A549 (cell line): Measurements from ENCODE around the gene TTLL3. TPM values are rescaled to one million over a fixed set of nuclear protein-coding genes. Genes with fewer than 3 reads are reported as not detected.

Experiments
- ATAC-seq, 2 experiments: fragments of 200-7000 bp in 1 of 2; fragments of >200 bp in 1 of 2; cut with Nextera tagmentation in 1 of 2; cut with Tn5 transposase in 1 of 2; 3 replicates each; pipeline versions ENCODE4 v1.8.0 to v1.9.1; 2018 to 2020; ENCODE audit warnings: mild to moderate bottlenecking in 1 of 2, moderate library complexity in 1 of 2
- CTCF ChIA-PET: fragments of 300-600 bp; sonication (Branson Sonifier 250); formaldehyde crosslinking; extraction: SDS; loops from one replicate; lab custom pipeline; 2021; ENCODE audit warnings: antibody characterized with exemption, inconsistent platforms; lab: Yijun Ruan, JAX
- POLR2A ChIA-PET: fragments of 350-600 bp; formaldehyde crosslinking; extraction: SDS; loops from one replicate; lab custom pipeline; 2021; ENCODE audit warnings: antibody characterized with exemption, inconsistent platforms; lab: Yijun Ruan, JAX
- DNase-seq, 2 experiments: peaks; one replicate each; pipeline versions ENCODE4 v3.0.0 to v3.0.0-alpha.2; 2011 to 2016; ENCODE audit warnings: low read depth in 1 of 2, low spot score in 1 of 2
- FAIRE-seq: peaks from 2 replicates; lab custom pipeline; 2011; peaks lifted over from hg19 to GRCh38; lab: Jason Lieb, UNC
- H3K27ac ChIP-seq, 2 experiments: fragments of >200 bp; sonication (Bioruptor Twin); formaldehyde crosslinking; 3 replicates each; pipeline ENCODE4 v1.5.1; 2016 to 2017
- H3K4me1 ChIP-seq: fragments of >200 bp; sonication (Bioruptor Twin); formaldehyde crosslinking; 3 replicates; pipeline ENCODE4 v1.6.1; 2016
- H3K4me2 ChIP-seq: fragments of >200 bp; sonication (Bioruptor Twin); formaldehyde crosslinking; 3 replicates; pipeline ENCODE4 v1.6.1; 2016
- H3K4me3 ChIP-seq: fragments of >200 bp; sonication (Bioruptor Twin); formaldehyde crosslinking; 3 replicates; pipeline ENCODE4 v1.5.1; 2016
- H3K9me3 ChIP-seq: fragments of >200 bp; sonication (Bioruptor Twin); formaldehyde crosslinking; 3 replicates; pipeline ENCODE4 v1.6.1; 2016
- BHLHE40 ChIP-seq: IDR thresholded peaks from 2 replicates; pipeline ENCODE4 v1.6.1; 2012; ENCODE audit warnings: low read depth, low read length, inconsistent platforms
- CBX2 ChIP-seq: fragments of 200-600 bp; sonication (generic); IDR thresholded peaks from 2 replicates; pipeline ENCODE4 v1.6.1; 2016; ENCODE audit warnings: low read depth, mild to moderate bottlenecking, borderline replicate concordance
- CBX8 ChIP-seq: fragments of 200-600 bp; sonication (generic); IDR thresholded peaks from 2 replicates; pipeline ENCODE4 v1.6.1; 2016
- CHD4 ChIP-seq: fragments of 200-600 bp; sonication (generic); IDR thresholded peaks from 2 replicates; pipeline ENCODE4 v1.6.1; 2016; ENCODE audit warnings: antibody characterized with exemption, mild to moderate bottlenecking, borderline replicate concordance
- EHF ChIP-seq: fragments of 250-450 bp; sonication (Bioruptor Pico); IDR thresholded peaks from 2 replicates; pipeline ENCODE4 v1.5.0; 2020; ENCODE audit warnings: mild to moderate bottlenecking
- FOSL2 ChIP-seq, 2 experiments: fragments of 450-650 bp in 1 of 2; fragments of >200 bp in 1 of 2; sonication (Bioruptor Twin) in 1 of 2; formaldehyde crosslinking; IDR thresholded peaks; 2 replicates each; pipeline versions ENCODE4 v1.5.0 to v1.6.1; 2016 to 2020; ENCODE audit warnings: mild to moderate bottlenecking in 1 of 2, moderate library complexity in 1 of 2
- FOXS1 ChIP-seq: fragments of 250-450 bp; sonication (Bioruptor Pico); IDR thresholded peaks from 2 replicates; pipeline ENCODE4 v1.5.0; 2020; ENCODE audit warnings: mild to moderate bottlenecking, moderate library complexity
- GATA3 ChIP-seq: IDR thresholded peaks from 2 replicates; pipeline ENCODE4 v1.6.1; 2012; ENCODE audit warnings: borderline replicate concordance
- HOXB5 ChIP-seq: fragments of 250-450 bp; sonication (Bioruptor Pico); IDR thresholded peaks from 2 replicates; pipeline ENCODE4 v1.5.0; 2020; ENCODE audit warnings: mild to moderate bottlenecking, moderate library complexity
- JUN ChIP-seq, 2 experiments: fragments of >200 bp; sonication (Bioruptor Twin); formaldehyde crosslinking; IDR thresholded peaks; 2 replicates in 1 of 2; 3 replicates in 1 of 2; pipeline ENCODE4 v1.6.1; 2016 to 2017
- KDM1A ChIP-seq: fragments of 200-600 bp; sonication (generic); IDR thresholded peaks from 2 replicates; pipeline ENCODE4 v1.6.1; 2016; ENCODE audit warnings: low read depth, mild to moderate bottlenecking
- MAFK ChIP-seq: fragments of 450-650 bp; IDR thresholded peaks from 2 replicates; pipeline ENCODE4 v1.6.1; 2014; ENCODE audit not compliant: partially characterized antibody
- RARB ChIP-seq: fragments of 250-450 bp; sonication (Bioruptor Pico); IDR thresholded peaks from 2 replicates; pipeline ENCODE4 v1.8.0; 2021; ENCODE audit warnings: mild to moderate bottlenecking, moderate library complexity
- RNF2 ChIP-seq: fragments of 200-600 bp; sonication (generic); IDR thresholded peaks from 2 replicates; pipeline ENCODE4 v1.6.1; 2016; ENCODE audit warnings: low read depth, mild to moderate bottlenecking, antibody characterized with exemption, moderate library complexity, borderline replicate concordance
- SREBF2 ChIP-seq: fragments of 450-650 bp; IDR thresholded peaks from 2 replicates; pipeline ENCODE4 v1.6.1; 2014; ENCODE audit warnings: mild to moderate bottlenecking, moderate library complexity
- ZC3H11A ChIP-seq: fragments of 450-650 bp; IDR thresholded peaks from 2 replicates; pipeline ENCODE4 v1.6.1; 2014; ENCODE audit warnings: antibody characterized with exemption, mild to moderate bottlenecking
- ZSCAN20 ChIP-seq: fragments of 250-450 bp; sonication (Bioruptor Pico); IDR thresholded peaks from 2 replicates; pipeline ENCODE4 v1.8.0; 2022; ENCODE audit warnings: mild to moderate bottlenecking, moderate library complexity
- WGBS: methylation state at CpG from one replicate; pipeline ENCODE4 v1.1.6; 2017; ENCODE audit errors: missing lambda C conversion rate; 5-methylcytosine and 5-hydroxymethylcytosine counted together
- polyA plus RNA-seq, 4 experiments: library from polyadenylated mRNA; depleted of rRNA in 3 of 4; stranded (reverse); fragments of >200 nt; fragmentation: RNase III in 1 of 4; extraction: RNeasy Plus Mini Kit Qiagen cat#74134 plus additional on column Dnase treatment in 1 of 4; gene quantifications; 2 replicates in 3 of 4; 3 replicates in 1 of 4; pipeline ENCODE4 v1.2.3, GENCODE V29; 2011 to 2017
- TF ChIP-seq, protein P1 (sequence below): fragments of 200-600 bp; sonication (generic); IDR thresholded peaks from 2 replicates; pipeline ENCODE4 v1.6.1; 2016; ENCODE audit warnings: antibody characterized with exemption, mild to moderate bottlenecking, moderate library complexity
- TF ChIP-seq, protein P2 (sequence below): fragments of 150-350 bp; IDR thresholded peaks from 2 replicates; pipeline ENCODE4 v1.6.1; 2014; ENCODE audit warnings: low read depth, mild to moderate bottlenecking, low read length
- TF ChIP-seq, protein P3 (sequence below): fragments of 250-450 bp; sonication (Bioruptor Pico); IDR thresholded peaks from 2 replicates; pipeline ENCODE4 v1.5.0; 2020; ENCODE audit warnings: low read depth, mild to moderate bottlenecking, moderate library complexity
- TF ChIP-seq, protein P4 (sequence below): fragments of >200 bp; sonication (Bioruptor Twin); formaldehyde crosslinking; IDR thresholded peaks from 2 replicates; pipeline ENCODE4 v1.6.1; 2016
- TF ChIP-seq, protein P5 (sequence below): fragments of >200 bp; sonication (Bioruptor Twin); formaldehyde crosslinking; IDR thresholded peaks from 3 replicates; pipeline ENCODE4 v1.6.1; 2016

Gene TTLL3
- polyA plus RNA-seq, 2 of the 4 experiments (the other 2 are of a cell fraction) = 10.3 to 13.0 TPM

DNA sequence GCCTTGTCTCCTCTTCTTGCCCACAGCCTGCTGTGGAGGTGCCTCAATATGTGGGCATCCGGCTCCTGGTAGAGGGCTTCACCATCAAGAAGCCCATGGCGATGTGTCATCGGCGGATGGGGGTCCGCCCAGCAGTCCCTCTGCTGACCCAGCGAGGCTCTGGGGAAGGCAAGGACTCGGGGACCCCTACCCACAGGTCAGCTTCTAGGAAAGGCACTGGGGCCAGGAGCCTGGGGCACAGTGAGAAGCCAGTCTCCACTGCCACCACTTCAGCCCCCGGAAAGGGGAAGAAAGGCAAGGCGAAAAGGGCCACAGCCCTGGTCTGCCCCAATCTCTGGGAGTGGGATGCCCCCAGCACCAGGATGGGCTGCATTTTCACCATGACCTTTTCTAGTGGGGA lies 23.0 kb downstream of the TTLL3 start (continued):
- TF ChIP-seq, protein P1, sequence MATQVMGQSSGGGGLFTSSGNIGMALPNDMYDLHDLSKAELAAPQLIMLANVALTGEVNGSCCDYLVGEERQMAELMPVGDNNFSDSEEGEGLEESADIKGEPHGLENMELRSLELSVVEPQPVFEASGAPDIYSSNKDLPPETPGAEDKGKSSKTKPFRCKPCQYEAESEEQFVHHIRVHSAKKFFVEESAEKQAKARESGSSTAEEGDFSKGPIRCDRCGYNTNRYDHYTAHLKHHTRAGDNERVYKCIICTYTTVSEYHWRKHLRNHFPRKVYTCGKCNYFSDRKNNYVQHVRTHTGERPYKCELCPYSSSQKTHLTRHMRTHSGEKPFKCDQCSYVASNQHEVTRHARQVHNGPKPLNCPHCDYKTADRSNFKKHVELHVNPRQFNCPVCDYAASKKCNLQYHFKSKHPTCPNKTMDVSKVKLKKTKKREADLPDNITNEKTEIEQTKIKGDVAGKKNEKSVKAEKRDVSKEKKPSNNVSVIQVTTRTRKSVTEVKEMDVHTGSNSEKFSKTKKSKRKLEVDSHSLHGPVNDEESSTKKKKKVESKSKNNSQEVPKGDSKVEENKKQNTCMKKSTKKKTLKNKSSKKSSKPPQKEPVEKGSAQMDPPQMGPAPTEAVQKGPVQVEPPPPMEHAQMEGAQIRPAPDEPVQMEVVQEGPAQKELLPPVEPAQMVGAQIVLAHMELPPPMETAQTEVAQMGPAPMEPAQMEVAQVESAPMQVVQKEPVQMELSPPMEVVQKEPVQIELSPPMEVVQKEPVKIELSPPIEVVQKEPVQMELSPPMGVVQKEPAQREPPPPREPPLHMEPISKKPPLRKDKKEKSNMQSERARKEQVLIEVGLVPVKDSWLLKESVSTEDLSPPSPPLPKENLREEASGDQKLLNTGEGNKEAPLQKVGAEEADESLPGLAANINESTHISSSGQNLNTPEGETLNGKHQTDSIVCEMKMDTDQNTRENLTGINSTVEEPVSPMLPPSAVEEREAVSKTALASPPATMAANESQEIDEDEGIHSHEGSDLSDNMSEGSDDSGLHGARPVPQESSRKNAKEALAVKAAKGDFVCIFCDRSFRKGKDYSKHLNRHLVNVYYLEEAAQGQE = no peak
- TF ChIP-seq, protein P2, sequence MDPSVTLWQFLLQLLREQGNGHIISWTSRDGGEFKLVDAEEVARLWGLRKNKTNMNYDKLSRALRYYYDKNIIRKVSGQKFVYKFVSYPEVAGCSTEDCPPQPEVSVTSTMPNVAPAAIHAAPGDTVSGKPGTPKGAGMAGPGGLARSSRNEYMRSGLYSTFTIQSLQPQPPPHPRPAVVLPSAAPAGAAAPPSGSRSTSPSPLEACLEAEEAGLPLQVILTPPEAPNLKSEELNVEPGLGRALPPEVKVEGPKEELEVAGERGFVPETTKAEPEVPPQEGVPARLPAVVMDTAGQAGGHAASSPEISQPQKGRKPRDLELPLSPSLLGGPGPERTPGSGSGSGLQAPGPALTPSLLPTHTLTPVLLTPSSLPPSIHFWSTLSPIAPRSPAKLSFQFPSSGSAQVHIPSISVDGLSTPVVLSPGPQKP = no peak

DNA sequence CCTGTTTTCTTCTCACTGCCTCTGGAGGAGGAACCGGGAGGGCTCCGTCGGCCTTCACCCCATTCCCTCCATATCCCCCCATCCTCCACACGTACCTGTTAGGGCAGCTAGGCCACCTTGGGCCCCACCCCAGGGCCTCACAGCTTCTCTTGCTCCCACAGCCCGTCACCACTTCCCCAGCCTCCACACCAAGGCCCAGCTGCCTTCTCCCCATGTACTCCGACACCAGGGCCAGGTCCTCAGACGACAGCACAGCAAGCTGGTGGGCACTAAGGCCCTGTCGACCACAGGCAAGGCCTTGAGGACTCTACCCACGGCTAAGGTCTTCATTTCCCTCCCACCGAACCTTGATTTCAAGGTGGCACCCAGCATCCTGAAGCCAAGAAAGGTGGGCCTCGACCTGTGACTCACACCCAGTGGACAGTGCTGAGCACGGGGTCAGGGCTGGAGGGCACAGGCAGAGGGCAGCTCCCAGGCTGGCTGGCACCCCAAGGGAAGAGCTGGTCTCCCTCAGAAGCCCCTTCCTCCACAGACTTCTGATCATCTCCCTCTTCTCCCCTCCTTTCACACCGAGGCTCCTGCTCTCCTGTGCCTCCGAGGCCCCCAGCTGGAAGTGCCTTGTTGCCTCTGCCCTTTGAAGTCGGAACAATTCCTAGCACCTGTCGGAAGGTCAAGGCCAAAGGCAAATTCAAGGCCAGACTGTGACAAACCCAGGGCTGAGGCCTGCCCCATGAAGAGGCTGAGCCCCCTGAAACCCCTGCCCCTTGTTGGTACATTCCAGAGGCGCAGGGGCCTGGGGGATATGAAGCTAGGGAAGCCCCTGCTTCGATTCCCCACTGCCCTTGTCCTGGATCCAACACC lies 24.7 kb downstream of the TTLL3 start:
- ChIA-PET POLR2A (no interaction called here), CTCF (interaction anchor here (0.8 to 1.2 kb wide), 3 partner anchors 9 to 112 kb away, joined by 4 to 9 read pairs (median 5); no protein-coding TSS in a partner anchor)
- Histone ChIP-seq H3K4me3 (no peak overlapping the region), H3K9me3 (no peaks in the 10 kb centered on the region), H3K27ac (no peak overlapping the region), H3K4me1 (no peaks in the 10 kb centered on the region), H3K4me2 (no peak overlapping the region)
- FAIRE-seq (no peak), ATAC-seq (peak in 1 of 2 experiments; percentile 8; a peak in 1 of 6 replicates), DNase-seq (no peak)
- WGBS = 84% methylated on average over 17 of the region's 18 CpGs
- TF ChIP-seq CBX2 (no peak), EHF (no peak), RARB (CRISPR knock-in tag) (no peak), FOXS1 (CRISPR knock-in tag) (no peak)

DNA sequence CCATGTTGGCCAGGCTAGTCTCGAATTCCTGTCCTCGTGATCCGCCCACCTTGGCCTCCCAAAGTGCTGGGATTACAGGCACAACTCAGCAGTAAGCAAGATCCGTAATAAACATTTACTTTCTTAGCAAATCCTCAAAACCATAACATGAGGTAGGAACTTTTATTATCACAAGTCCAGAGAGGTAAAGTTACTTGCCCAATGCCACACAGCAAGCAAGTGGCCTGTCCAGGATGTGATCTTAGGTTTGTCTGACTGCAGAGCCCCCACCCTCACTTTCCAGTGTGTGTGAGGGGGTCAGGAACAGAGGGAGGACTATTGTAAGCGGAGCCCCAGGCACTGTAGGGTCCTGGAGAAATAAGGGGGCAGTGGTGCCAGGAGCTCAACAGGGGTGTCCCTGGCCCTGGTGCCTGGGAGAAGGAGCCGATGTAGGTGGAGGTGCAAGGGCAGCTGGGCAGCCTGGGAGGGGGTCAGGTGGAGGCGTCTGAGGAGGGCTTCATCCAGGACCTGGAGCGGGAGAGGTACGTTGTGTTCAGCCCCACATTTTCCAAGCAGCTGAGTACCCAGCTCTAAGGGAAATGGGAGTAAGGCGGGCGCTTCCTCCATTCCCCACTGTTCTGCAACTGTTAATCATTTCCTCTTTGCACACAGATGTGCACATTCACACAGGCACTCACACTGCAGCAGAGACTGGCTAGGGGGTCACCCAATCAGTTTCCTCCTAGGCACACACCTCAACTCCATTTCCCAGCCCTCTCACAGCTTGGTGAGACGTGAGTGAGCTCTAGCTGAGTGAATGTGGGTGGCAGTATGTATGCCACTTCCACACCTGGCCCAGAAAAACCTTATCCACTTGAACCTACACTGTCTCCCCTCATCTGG lies 27.9 kb downstream of the TTLL3 start:
- no peak for ATAC-seq
- ChIA-PET CTCF (interaction anchor here (0.6 to 1.9 kb wide), 5 partner anchors 11 to 146 kb away, joined by 3 to 6 read pairs (median 4); no protein-coding TSS in a partner anchor), POLR2A (interaction anchor here (0.6 to 0.8 kb wide), 2 partner anchors 109 to 440 kb away, joined by 3 read pairs; no protein-coding TSS in a partner anchor)
- WGBS = 94% methylated on average over 12 of the region's 12 CpGs
- no peaks in the 10 kb centered on the region for H3K9me3 ChIP-seq
- H3K4me3 ChIP-seq = no peak overlapping the region
- no peak overlapping the region for H3K27ac ChIP-seq
- FAIRE-seq = no peak
- TF ChIP-seq MAFK = no peak
- no peak for TF ChIP-seq SREBF2
- no peak for TF ChIP-seq ZC3H11A
- no peak for TF ChIP-seq CHD4
- no peak for TF ChIP-seq RNF2
- TF ChIP-seq GATA3 = no peak
- TF ChIP-seq, protein P3, sequence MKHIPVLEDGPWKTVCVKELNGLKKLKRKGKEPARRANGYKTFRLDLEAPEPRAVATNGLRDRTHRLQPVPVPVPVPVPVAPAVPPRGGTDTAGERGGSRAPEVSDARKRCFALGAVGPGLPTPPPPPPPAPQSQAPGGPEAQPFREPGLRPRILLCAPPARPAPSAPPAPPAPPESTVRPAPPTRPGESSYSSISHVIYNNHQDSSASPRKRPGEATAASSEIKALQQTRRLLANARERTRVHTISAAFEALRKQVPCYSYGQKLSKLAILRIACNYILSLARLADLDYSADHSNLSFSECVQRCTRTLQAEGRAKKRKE = no peak
- TF ChIP-seq CBX8 = no peak
- TF ChIP-seq, protein P4, sequence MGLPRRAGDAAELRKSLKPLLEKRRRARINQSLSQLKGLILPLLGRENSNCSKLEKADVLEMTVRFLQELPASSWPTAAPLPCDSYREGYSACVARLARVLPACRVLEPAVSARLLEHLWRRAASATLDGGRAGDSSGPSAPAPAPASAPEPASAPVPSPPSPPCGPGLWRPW = no peak
- no peak for TF ChIP-seq KDM1A
- TF ChIP-seq JUN (IDR thresholded peaks at IDR 0.05) = no peak
- no peak for TF ChIP-seq ZSCAN20 (CRISPR knock-in tag)
- TF ChIP-seq BHLHE40 = no peak
- no peak for TF ChIP-seq HOXB5 (CRISPR knock-in tag)
- no peak for TF ChIP-seq FOSL2 (IDR thresholded peaks at IDR 0.05)
- no peak for TF ChIP-seq FOSL2 (CRISPR knock-in tag; IDR thresholded peaks at IDR 0.05)
- TF ChIP-seq, protein P5, sequence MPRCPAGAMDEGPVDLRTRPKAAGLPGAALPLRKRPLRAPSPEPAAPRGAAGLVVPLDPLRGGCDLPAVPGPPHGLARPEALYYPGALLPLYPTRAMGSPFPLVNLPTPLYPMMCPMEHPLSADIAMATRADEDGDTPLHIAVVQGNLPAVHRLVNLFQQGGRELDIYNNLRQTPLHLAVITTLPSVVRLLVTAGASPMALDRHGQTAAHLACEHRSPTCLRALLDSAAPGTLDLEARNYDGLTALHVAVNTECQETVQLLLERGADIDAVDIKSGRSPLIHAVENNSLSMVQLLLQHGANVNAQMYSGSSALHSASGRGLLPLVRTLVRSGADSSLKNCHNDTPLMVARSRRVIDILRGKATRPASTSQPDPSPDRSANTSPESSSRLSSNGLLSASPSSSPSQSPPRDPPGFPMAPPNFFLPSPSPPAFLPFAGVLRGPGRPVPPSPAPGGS = no peak
- no peak for DNase-seq
- H3K4me2 ChIP-seq = no peak overlapping the region
- H3K4me1 ChIP-seq = peaks cover 7% of the 10 kb centered on the region; the same call in 2 of the 3 replicates
